ENCODE results near the gene ZNF608.

Gene ZNF608

DNA sequence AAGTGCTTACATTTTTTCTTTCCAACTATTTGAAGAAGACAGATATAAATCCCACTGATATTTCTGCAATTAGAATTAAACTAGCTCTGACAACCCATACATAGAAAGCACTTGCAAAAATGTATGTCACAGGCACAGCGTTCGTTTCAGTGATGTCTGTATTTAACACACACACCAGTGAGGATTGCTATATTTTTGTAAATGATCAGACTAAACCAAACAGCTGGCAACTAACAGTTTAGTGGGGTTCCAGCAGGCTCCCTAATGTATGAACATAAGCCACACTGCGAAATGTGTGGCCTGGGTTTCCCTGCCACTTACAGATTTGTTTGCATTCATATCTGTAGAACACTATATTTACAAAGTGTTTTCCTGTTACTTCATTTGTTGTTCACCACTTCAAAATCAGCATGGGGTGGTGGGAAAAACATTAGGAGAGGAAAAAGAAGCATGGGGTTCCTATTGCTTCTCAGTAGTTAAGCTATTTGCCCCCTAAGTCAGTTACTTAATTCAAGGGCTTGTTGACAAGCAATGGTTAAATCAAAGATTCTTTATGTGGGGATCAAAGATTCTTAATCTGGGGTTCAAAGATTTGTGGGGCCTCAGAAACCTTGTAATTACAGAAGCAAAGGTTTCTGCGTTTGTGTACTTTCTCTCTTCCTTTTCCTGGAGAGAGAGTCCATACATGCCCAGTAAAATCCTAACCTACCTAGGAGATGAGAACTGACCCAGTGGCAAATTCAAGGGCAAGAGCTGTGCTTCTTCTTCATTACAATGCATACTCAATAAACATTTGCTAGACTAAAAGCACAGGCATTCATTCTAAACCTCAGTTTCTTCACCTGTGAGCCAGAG lies 27.1 kb downstream of the ZNF608 start:
- Mint-ChIP-seq H3K27ac (no peak overlapping the region), H3K9me3 (no peaks in the 10 kb centered on the region), H3K36me3 (no peaks in the 10 kb centered on the region), H3K4me3 (no peak overlapping the region), H3K4me1 (no peaks in the 10 kb centered on the region)
- no peak for DNase-seq (ENCODE audit: low spot score in 2 of 2)
- ATAC-seq = no peak

DNA sequence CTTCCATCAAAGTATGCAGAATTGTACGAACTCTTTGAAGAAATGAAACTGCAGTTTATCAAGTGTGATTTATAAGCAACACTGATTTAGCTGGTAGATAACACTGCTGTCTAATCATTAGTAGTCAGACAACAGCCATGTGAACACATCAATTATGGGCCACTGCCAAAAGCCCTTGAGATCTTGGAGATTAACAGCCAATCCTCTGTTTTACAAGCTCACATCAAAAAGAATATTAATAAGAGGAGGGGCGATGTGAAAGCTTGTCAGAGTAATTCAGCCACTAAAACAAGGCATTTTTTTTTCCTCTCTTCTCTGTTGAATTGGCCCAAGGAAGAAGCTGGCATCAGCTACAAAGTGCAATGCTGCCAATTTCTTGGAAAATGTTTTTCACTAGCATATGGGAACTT lies 28.1 kb downstream of the ZNF608 start:
- Mint-ChIP-seq H3K27ac (no peak overlapping the region), H3K4me1 (no peaks in the 10 kb centered on the region), H3K9me3 (no peaks in the 10 kb centered on the region), H3K4me3 (no peak overlapping the region), H3K36me3 (no peaks in the 10 kb centered on the region)
- ATAC-seq = no peak
- DNase-seq (ENCODE audit: low spot score in 2 of 2) = no peak

DNA sequence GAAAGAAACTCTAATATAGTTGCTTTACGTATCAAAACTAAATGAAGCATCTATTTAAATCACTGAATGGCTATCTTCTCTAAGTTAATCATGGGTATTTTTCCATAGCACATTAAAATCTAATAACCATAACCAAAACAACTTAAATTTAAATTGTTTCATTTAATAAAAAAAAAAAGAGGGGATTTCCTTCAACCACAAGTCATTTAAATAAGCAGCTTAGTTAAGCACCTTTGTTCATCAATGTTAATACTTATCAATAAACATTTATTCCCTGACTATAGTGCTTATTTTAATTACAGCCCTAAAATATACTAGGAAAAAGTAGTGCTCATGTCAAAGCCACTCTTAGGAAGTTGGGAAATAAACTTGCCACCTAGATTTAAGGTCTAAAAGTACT lies 30.3 kb downstream of the ZNF608 start:
- Mint-ChIP-seq H3K4me3 (no peak overlapping the region), H3K27ac (no peak overlapping the region), H3K36me3 (no peaks in the 10 kb centered on the region), H3K9me3 (peaks cover 3% of the 10 kb centered on the region), H3K4me1 (no peaks in the 10 kb centered on the region)
- no peak for ATAC-seq
- no peak for DNase-seq (ENCODE audit: low spot score in 2 of 2)

DNA sequence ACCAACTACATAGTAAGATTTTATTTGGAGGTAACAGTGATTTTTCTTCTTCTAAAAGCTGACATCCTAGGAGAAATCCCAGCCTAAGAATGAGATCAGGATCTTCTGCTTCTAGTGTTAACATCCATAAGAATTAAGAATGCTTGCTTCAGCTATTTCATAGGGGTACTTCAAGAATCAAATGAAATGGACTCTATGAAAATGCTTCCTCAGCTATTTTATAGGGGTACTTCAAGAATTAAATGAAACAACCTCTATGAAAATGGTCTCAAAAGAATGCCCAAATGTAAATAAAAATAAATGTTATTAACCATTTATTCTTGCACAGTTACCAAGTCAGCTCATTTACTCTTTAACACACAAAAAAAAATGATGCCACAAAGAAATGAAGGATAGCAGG lies 31.5 kb downstream of the ZNF608 start:
- no peak for DNase-seq (ENCODE audit: low spot score in 2 of 2)
- H3K4me3 Mint-ChIP-seq = no peak overlapping the region
- H3K9me3 Mint-ChIP-seq = peaks cover 3% of the 10 kb centered on the region
- H3K27ac Mint-ChIP-seq = no peak overlapping the region
- no peaks in the 10 kb centered on the region for H3K36me3 Mint-ChIP-seq
- ATAC-seq = no peak
- no peaks in the 10 kb centered on the region for H3K4me1 Mint-ChIP-seq

DNA sequence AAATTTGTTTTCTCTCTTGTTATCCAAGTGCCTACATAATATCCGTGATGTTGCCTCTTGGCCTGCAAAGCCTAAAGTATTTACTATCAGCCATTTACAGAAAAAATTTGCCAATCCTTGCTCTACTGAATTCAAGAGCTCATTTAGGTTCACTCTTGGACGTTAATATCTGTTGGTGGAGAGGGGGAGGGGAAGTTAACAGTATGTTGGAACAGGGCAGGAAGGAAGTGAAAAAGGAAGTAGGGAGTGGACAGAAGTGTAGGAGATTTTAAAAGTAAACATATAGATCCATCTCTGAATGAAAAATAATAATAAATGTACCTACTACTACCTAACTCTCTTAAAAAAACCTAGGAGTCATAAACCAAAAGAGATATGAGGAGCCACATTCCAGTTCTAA lies 32.8 kb downstream of the ZNF608 start:
- H3K4me3 Mint-ChIP-seq = no peak overlapping the region
- H3K36me3 Mint-ChIP-seq = no peaks in the 10 kb centered on the region
- H3K4me1 Mint-ChIP-seq = no peaks in the 10 kb centered on the region
- no peak overlapping the region for H3K27ac Mint-ChIP-seq
- DNase-seq (ENCODE audit: low spot score in 2 of 2) (no peak), ATAC-seq (no peak)
- H3K9me3 Mint-ChIP-seq = peaks cover 3% of the 10 kb centered on the region

DNA sequence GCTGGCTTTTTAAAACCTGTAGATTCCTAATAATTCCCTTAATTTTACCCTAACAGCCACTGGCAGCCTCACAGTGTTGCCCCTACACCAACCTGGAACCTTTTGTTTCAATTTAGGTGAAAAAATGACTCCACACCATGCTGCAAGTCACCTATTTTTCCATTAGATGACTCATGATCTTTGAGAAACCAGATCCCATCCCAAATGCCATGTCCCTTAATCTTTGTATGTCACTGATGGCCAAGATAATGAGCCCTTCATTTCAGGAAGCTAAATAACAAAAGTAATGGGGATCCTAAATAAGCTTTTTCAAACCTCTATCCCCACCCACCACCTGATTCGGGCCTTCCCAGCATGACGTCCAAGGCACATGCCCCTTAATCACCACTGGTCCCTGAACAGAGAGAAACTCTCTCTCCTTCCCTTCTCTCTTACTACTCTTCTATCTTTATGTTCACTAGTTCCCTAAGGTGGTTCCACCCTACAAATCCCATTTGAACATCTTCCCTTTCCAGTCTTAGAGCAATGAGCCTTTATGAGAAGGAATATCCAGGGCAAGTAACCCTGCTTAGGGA lies 33.6 kb downstream of the ZNF608 start:
- Mint-ChIP-seq H3K4me1 (no peaks in the 10 kb centered on the region), H3K27ac (no peak overlapping the region), H3K4me3 (no peak overlapping the region), H3K36me3 (no peaks in the 10 kb centered on the region), H3K9me3 (peaks cover 3% of the 10 kb centered on the region)
- DNase-seq (ENCODE audit: low spot score in 2 of 2) (no peak), ATAC-seq (no peak)

DNA sequence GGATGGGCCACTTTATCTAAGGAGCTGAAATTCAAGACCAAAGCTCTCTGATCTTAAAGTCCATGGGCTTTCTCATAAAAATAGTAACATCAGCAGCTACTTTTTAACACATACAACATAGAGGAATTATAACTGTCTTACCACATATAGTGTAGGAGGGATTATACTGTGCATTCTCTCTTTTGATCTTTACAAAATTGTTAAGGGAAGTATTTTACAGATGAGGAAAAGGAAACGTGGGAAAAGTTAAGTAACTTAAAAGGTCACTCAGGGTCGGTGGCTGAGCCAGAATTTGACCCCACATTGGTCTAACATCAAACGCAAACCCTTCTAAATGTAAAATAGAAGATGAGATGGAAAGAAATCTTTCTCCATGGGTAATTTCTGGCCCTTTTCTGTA lies 38.4 kb downstream of the ZNF608 start:
- no peak for ATAC-seq
- H3K36me3 Mint-ChIP-seq = no peaks in the 10 kb centered on the region
- peaks cover 3% of the 10 kb centered on the region for H3K9me3 Mint-ChIP-seq
- H3K4me1 Mint-ChIP-seq = no peaks in the 10 kb centered on the region
- H3K4me3 Mint-ChIP-seq = no peak overlapping the region
- DNase-seq (ENCODE audit: low spot score in 2 of 2) = no peak
- no peak overlapping the region for H3K27ac Mint-ChIP-seq

DNA sequence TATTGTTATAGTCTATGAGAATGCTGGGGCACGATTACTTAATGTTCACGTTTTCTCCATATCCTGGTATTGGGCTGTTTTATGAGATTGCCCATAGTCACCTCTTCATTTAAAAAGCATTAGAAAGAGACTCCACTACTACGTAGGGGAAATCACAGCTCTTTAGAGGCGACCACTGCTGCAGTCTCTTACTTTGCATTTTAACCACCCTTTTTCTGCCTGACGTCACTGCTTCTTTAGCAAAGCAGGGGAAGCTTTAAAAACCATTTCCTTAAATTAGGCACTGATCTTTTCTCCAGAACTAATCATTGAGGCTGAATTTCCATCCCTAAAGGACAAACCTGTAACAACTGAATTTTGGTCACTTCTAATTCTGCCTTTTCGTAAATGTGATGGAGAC lies 38.9 kb downstream of the ZNF608 start:
- DNase-seq (ENCODE audit: low spot score in 2 of 2) (no peak), ATAC-seq (no peak)
- H3K4me1 Mint-ChIP-seq = no peaks in the 10 kb centered on the region
- H3K4me3 Mint-ChIP-seq = no peak overlapping the region
- H3K36me3 Mint-ChIP-seq = no peaks in the 10 kb centered on the region
- H3K27ac Mint-ChIP-seq = no peak overlapping the region
- peaks cover 3% of the 10 kb centered on the region for H3K9me3 Mint-ChIP-seq

DNA sequence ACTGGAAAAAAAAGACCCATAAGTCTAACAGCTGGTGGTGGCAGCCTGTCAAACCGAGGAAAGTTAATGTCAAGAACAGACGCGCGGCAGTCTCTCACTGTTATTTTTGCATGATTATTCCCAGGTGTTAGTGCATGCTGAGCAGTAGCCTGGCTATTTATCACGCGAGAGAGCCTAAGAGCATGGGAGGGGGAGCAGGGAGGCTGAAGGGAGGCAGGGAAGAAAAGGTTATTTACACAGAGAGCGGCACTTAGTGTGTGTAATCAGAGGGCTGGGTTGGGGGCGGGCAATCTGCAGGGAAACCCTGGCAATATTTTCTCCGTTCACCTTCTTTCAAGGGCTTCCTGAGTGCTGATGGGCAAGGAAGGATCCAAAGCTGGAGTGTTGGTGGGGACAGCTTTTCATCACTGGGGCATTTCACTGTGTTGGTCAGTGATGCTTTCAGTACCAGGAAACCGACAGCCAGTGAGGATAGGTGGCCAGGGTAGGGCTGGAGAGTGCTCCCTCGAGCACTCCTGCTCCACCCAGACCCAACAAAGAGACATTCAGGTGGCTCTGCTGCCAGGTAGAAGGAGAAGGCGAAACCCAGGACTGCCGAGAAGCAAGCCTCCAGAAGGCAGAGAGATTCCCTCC lies 39.6 kb downstream of the ZNF608 start:
- DNase-seq (ENCODE audit: low spot score in 2 of 2) (no peak), ATAC-seq (no peak)
- Mint-ChIP-seq H3K4me3 (no peak overlapping the region), H3K4me1 (no peaks in the 10 kb centered on the region), H3K36me3 (no peaks in the 10 kb centered on the region), H3K9me3 (peaks cover 3% of the 10 kb centered on the region), H3K27ac (no peak overlapping the region)

DNA sequence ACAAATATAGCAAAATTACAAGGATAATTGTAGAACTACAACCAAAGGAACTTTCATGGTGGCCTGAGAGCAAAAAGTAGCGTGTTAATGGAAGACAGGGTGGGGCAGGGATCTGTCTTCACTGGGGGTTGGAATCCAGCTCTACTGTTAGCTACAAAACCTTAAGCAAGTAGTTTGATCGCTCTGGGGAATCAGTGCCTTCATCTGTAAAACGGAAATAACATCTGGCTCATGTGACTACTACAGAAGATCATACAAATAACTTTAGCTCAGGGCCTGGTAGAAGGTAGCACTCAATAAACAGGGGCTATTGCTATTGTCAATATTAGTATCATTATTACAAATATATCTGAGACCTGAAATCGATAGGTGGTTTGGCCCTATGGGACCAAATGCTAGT lies 40.4 kb downstream of the ZNF608 start:
- no peak overlapping the region for H3K27ac Mint-ChIP-seq
- H3K4me1 Mint-ChIP-seq = no peaks in the 10 kb centered on the region
- H3K36me3 Mint-ChIP-seq = no peaks in the 10 kb centered on the region
- ATAC-seq (no peak), DNase-seq (ENCODE audit: low spot score in 2 of 2) (no peak)
- H3K9me3 Mint-ChIP-seq = no peaks in the 10 kb centered on the region
- H3K4me3 Mint-ChIP-seq = no peak overlapping the region

DNA sequence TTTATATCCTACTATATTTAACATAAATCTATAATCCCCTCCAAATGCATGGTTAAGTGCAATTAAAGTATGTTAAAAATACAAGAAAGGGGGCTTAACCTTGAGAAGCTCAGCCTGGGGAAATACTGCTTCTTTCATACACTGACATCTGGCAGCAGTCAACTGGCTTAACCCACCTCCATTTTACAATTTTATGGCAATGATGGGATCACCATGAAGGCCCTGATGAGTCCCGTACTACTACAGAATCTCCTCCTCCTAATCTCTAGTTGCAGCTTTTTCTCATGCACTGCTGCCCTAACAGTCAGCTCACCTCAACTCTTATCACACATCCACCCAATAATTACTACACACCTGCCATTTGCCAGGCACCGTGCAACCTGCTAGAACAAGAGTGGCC lies 40.9 kb downstream of the ZNF608 start:
- H3K36me3 Mint-ChIP-seq = no peaks in the 10 kb centered on the region
- DNase-seq (ENCODE audit: low spot score in 2 of 2) (no peak), ATAC-seq (no peak)
- no peak overlapping the region for H3K27ac Mint-ChIP-seq
- H3K4me3 Mint-ChIP-seq = no peak overlapping the region
- H3K9me3 Mint-ChIP-seq = no peaks in the 10 kb centered on the region
- no peaks in the 10 kb centered on the region for H3K4me1 Mint-ChIP-seq

DNA sequence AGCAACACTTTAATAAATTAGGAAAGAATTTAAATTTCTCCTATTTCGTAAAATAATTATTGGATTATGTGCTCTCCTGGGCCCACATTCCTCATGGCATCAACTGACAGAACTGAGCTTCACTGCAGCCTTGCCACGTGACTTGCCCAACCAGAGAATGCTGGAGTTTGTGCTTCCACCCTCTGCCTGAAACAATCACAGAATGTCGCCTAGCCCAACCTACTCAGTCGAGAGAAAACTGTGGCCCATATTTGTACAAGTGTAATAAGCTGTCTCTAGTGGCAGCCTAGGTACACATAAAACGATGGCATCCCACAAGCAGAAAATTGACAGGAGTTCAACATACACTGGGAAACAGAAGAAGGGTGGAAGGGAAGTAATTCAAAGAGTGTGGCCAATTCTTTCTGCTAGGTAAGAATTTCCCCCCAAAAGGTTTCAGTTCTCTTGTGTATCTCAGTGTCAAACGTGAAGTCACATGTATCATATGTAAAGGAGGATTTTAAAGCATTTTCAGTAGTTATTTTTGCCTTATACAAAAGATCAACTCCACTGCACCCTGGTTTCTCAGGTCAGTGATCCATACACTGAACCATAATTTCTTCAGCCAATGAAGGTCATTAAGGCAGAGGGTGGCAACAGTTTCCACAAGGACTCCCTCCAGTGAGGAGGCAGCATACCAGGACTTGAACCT lies 41.7 kb downstream of the ZNF608 start:
- no peaks in the 10 kb centered on the region for H3K4me1 Mint-ChIP-seq

DNA sequence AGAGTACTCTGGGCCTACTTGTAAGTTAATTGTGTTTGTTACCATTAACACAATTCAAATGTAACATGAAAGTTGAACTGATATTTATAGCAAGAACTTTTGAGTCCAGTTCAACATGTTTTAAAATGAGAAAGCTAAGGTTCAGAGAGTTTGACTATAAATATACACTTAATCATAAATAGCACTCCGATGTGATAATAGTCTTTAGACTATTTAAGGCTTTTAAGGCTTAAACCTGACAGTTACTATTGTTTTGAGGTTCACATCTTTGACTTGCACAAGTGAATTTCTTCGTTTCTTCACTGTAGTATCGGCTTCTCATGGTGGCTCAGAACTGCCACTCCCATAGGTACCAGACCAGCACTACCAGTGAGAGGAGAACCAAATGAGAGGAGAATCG lies 42.4 kb downstream of the ZNF608 start:
- DNase-seq (ENCODE audit: low spot score in 2 of 2) (no peak), ATAC-seq (no peak)
- no peaks in the 10 kb centered on the region for H3K36me3 Mint-ChIP-seq
- no peak overlapping the region for H3K4me3 Mint-ChIP-seq
- H3K4me1 Mint-ChIP-seq = no peaks in the 10 kb centered on the region
- no peak overlapping the region for H3K27ac Mint-ChIP-seq
- H3K9me3 Mint-ChIP-seq = peaks cover 5% of the 10 kb centered on the region

More for the DNA sequence above, 41.7 kb downstream of the ZNF608 start:
- ATAC-seq = no peak
- Mint-ChIP-seq H3K36me3 (no peaks in the 10 kb centered on the region), H3K27ac (no peak overlapping the region), H3K9me3 (peaks cover 4% of the 10 kb centered on the region), H3K4me3 (no peak overlapping the region)
- no peak for DNase-seq (ENCODE audit: low spot score in 2 of 2)

DNA sequence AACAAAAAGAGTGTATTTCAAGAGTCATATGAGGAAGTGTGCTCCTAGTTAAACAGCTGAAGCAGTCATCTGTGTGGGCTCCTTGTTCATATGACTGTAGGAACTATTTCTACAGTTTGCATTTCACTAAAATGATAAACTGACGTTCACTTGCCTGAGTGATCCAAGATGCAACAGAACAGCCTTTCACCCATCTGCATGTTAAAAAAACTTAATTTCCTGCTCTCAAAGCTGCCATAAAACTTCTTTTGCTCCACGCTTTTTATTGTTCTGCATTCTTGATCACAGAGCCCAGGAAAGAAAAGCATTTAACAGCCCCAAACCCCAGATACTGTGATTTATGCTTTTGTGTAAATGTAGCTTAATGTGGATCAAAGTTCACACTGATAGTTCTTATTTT lies 43.9 kb downstream of the ZNF608 start:
- H3K36me3 Mint-ChIP-seq = no peaks in the 10 kb centered on the region
- no peak for DNase-seq (ENCODE audit: low spot score in 2 of 2)
- no peak for ATAC-seq
- H3K4me1 Mint-ChIP-seq = no peaks in the 10 kb centered on the region
- no peak overlapping the region for H3K4me3 Mint-ChIP-seq
- H3K9me3 Mint-ChIP-seq = peaks cover 5% of the 10 kb centered on the region
- H3K27ac Mint-ChIP-seq = no peak overlapping the region

DNA sequence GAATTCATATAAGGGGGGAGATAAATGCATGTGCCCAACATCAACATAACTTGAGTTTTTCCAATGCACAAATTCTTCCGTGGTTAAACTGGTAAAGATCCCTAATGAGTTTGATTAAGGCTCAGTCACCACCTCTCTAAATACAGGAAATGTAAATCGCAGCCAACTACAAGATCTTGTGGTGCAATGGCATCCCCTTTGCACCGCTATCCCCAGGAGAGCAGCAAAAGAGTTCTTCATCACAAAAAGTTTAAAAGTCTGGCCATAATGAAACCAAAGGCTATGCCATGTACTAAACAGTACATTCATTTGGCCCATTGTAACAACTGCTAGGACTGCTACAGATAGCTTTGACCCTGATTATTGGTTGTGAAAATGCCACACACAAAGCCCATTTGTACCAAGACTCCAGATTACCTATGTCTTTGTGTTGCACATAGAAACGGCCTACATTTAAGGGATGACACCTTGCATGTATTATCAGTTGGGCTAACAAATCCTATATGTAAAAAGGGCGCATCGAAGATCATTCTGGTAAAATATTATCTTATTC lies 44.5 kb downstream of the ZNF608 start:
- ATAC-seq (no peak), DNase-seq (ENCODE audit: low spot score in 2 of 2) (no peak)
- Mint-ChIP-seq H3K9me3 (peaks cover 5% of the 10 kb centered on the region), H3K36me3 (no peaks in the 10 kb centered on the region), H3K4me3 (no peak overlapping the region), H3K27ac (no peak overlapping the region), H3K4me1 (no peaks in the 10 kb centered on the region)
